WERI-Rb-1 (cell line): Measurements from ENCODE around the gene ALOX15B.

ENCODE experiments used
- DNase-seq: peaks from one replicate; pipeline ENCODE4 v3.0.0-alpha.2; 2020
- H3K27ac ChIP-seq: fragments of 250-450 bp; sonication (Bioruptor Pico); 2 replicates; pipeline ENCODE4 v1.5.1; 2020; ENCODE audit warnings: mild to moderate bottlenecking, moderate library complexity
- H3K27me3 ChIP-seq: fragments of 250-450 bp; sonication (Bioruptor Pico); 2 replicates; pipeline ENCODE4 v1.5.1; 2021; ENCODE audit warnings: mild to moderate bottlenecking, low read depth, moderate library complexity; ENCODE audit not compliant: insufficient read depth, severe bottlenecking
- H3K36me3 ChIP-seq: fragments of 250-450 bp; sonication (Bioruptor Pico); 2 replicates; pipeline ENCODE4 v1.5.1; 2020; ENCODE audit warnings: mild to moderate bottlenecking, moderate library complexity
- H3K4me3 ChIP-seq: 2 replicates; pipeline ENCODE4 v1.5.1; 2011; ENCODE audit warnings: low read depth, mild to moderate bottlenecking, control low read depth, low read length
- H3K9me3 ChIP-seq: fragments of 250-450 bp; sonication (Bioruptor Pico); 2 replicates; pipeline ENCODE4 v1.5.1; 2021; ENCODE audit warnings: mild to moderate bottlenecking, moderate library complexity; ENCODE audit not compliant: severe bottlenecking
- TF ChIP-seq, protein P1 (sequence below): IDR thresholded peaks from 2 replicates; pipeline ENCODE4 v1.5.1; 2011; ENCODE audit warnings: low read depth, mild to moderate bottlenecking, control low read depth, inconsistent platforms, low read length

ALOX15B gene

GRCh38 chr17:8067806-8068205 is 28.9 kb downstream of the ALOX15B start:
- Histone ChIP-seq H3K27ac (no peak overlapping the region), H3K36me3 (no peaks in the 10 kb centered on the region), H3K27me3 (no peaks in the 10 kb centered on the region), H3K4me3 (no peak overlapping the region), H3K9me3 (no peaks in the 10 kb centered on the region)
- no peak for DNase-seq
- TF ChIP-seq, protein P1, sequence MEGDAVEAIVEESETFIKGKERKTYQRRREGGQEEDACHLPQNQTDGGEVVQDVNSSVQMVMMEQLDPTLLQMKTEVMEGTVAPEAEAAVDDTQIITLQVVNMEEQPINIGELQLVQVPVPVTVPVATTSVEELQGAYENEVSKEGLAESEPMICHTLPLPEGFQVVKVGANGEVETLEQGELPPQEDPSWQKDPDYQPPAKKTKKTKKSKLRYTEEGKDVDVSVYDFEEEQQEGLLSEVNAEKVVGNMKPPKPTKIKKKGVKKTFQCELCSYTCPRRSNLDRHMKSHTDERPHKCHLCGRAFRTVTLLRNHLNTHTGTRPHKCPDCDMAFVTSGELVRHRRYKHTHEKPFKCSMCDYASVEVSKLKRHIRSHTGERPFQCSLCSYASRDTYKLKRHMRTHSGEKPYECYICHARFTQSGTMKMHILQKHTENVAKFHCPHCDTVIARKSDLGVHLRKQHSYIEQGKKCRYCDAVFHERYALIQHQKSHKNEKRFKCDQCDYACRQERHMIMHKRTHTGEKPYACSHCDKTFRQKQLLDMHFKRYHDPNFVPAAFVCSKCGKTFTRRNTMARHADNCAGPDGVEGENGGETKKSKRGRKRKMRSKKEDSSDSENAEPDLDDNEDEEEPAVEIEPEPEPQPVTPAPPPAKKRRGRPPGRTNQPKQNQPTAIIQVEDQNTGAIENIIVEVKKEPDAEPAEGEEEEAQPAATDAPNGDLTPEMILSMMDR, result no peak

DNA sequence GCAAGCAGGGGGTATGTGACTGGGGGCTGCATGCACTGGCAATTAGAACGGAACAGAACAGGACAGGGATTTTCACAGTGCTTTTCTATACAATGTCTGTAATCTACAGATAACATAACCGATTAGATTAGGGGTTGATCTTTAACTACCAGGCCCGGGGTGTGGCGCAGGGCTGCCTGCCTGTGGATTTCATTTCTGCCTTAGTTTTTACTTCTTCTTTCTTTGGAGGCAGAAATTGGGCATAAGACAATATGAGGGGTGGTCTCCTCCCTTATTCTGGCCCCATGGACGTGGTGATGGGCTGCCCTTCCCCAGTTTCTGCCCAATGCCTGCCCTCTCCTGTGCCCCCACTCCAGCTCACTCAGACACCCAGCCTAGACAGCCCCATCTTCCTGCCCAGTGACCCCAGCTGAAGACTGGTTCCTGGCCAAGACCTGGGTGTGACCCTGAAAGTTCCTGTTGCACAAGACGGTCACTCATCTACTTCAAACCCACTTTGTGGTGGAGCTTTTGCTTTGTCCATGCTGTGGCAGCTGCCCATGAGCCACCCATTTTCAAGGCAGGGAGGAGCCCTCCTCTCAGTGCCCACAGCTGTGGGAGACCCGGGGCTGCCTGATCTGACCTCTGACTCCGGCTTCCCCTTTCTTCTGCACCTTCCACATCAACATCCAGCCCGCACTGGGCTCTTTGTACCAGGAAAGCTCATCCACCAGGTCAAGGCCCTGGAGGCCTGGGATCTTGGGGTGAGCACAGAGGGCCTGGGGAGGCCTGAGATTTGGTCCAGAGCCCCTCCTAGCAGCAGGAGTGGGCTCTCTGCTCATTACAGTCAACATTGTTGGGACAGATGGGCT is 30.1 kb downstream of the ALOX15B start:
- TF ChIP-seq, protein P1, result no peak
- Histone ChIP-seq H3K27me3 (peaks cover 5% of the 10 kb centered on the region), H3K4me3 (no peak overlapping the region), H3K9me3 (no peaks in the 10 kb centered on the region), H3K27ac (no peak overlapping the region), H3K36me3 (no peaks in the 10 kb centered on the region)
- DNase-seq, result no peak

DNA sequence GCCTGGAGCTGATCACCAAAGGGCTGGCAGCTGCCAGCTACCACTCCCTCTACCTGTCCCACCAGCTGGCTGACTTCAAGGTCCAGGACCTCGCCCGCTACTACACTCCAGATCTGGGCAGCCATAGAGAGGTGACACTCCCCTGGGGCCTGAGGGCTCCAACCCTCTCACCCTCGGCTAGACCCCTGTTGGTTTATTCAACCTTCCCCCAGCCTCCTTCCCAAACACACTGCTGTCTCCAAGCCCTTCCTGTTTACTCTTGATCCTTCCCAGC is 30.7 kb downstream of the ALOX15B start:
- Histone ChIP-seq H3K36me3 (no peaks in the 10 kb centered on the region), H3K27me3 (peaks cover 10% of the 10 kb centered on the region), H3K27ac (no peak overlapping the region), H3K4me3 (no peak overlapping the region), H3K9me3 (no peaks in the 10 kb centered on the region)
- TF ChIP-seq, protein P1, result no peak
- no peak for DNase-seq

- Histone ChIP-seq H3K27me3 (peaks cover 12% of the 10 kb centered on the region), H3K4me3 (no peak overlapping the region), H3K9me3 (no peaks in the 10 kb centered on the region), H3K27ac (no peak overlapping the region), H3K36me3 (no peaks in the 10 kb centered on the region)
- DNase-seq, result no peak
- TF ChIP-seq, protein P1, result no peak
Observed at GRCh38 chr17:8071496-8071895, 32.6 kb downstream of the ALOX15B start.

DNA sequence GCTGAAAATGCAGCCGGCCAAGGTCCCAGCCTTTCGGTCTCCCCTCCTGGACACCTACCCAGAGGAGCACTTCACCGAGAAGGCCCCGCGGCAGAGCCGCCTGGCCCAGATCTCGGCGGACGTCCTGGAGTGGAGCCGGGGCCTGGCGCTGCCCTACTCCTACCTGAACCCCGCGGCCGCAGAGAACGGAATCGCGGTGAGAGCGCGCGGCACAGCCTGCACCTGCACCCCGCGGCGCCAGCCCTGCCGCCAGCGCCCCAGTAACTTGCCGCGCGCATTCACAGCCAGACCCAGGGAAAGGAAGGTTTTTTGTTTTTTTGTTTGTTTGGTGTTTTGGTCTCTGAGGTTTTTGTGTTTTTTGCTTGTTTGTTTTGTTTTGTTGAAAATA is 33.5 kb downstream of the ALOX15B start:
- no peak overlapping the region for H3K4me3 ChIP-seq
- H3K27me3 ChIP-seq, result peaks cover 12% of the 10 kb centered on the region
- no peaks in the 10 kb centered on the region for H3K36me3 ChIP-seq
- TF ChIP-seq, protein P1, result no peak
- no peaks in the 10 kb centered on the region for H3K9me3 ChIP-seq
- no peak for DNase-seq
- H3K27ac ChIP-seq, result no peak overlapping the region
